Activated CD4-positive, alpha-beta T cell treated with anti-CD3 and anti-CD28 coated beads, Interleukin-2, Interleukin-6, amounts not matched to agents 100 ng/mL and 50 ng/mL, durations not matched to agents 16 hours and 8 hours (primary cell): ENCODE data around the gene TMPRSS9.

Source experiments
- DNase-seq: peaks from one replicate; pipeline ENCODE4 v3.0.0-alpha.2; 2020

The TMPRSS9 gene

GRCh38 chr19:2359992-2360685 lies at the start of gene TMPRSS9:
TSS of gene TMPRSS9 (plus strand) at chr19:2360265. CDS start at chr19:2389786, 29,521 bp downstream.
- DNase-seq: no peak

- no peak for DNase-seq
These were observed 49.0 kb upstream of the TMPRSS9 start for GRCh38 chr19:2311093-2311492.

- DNase-seq: no peak
These were observed 47.1 kb upstream of the TMPRSS9 start for GRCh38 chr19:2312820-2313501.

GRCh38 chr19:2315121-2315817 lies 44.8 kb upstream of the TMPRSS9 start:
- no peak for DNase-seq

GRCh38 chr19:2315818-2316353 lies 44.2 kb upstream of the TMPRSS9 start:
- DNase-seq: no peak

- no peak for DNase-seq
These were observed 42.8 kb upstream of the TMPRSS9 start for GRCh38 chr19:2317300-2317699.

- no peak for DNase-seq
These were observed 42.3 kb upstream of the TMPRSS9 start for GRCh38 chr19:2317756-2318155.

GRCh38 chr19:2318923-2319322 lies 41.1 kb upstream of the TMPRSS9 start:
- DNase-seq: no peak

- no peak for DNase-seq
These were observed 40.5 kb upstream of the TMPRSS9 start for GRCh38 chr19:2319551-2319950.

- DNase-seq: no peak
These were observed 40.0 kb upstream of the TMPRSS9 start for GRCh38 chr19:2320049-2320448.

GRCh38 chr19:2320939-2321338 lies 39.1 kb upstream of the TMPRSS9 start:
- DNase-seq: no peak

- DNase-seq: no peak
These were observed 38.3 kb upstream of the TMPRSS9 start for GRCh38 chr19:2321565-2322283.

GRCh38 chr19:2323707-2324106 lies 36.4 kb upstream of the TMPRSS9 start:
- DNase-seq: no peak

- DNase-seq: no peak
These were observed 35.7 kb upstream of the TMPRSS9 start for GRCh38 chr19:2324220-2324948.

- no peak for DNase-seq
These were observed 34.6 kb upstream of the TMPRSS9 start for GRCh38 chr19:2325281-2326046.

- no peak for DNase-seq
These were observed 33.2 kb upstream of the TMPRSS9 start for GRCh38 chr19:2326699-2327360.

GRCh38 chr19:2327773-2328400 lies 32.2 kb upstream of the TMPRSS9 start:
- DNase-seq: peak; percentile 92

- DNase-seq: peak; percentile 96
These were observed 31.5 kb upstream of the TMPRSS9 start, which contains the start of the genes LSM7 and SPPL2B for GRCh38 chr19:2328401-2329148. TSS of gene LSM7 (minus strand) at chr19:2328586. CDS start at chr19:2328566, 20 bp downstream. TSS of gene SPPL2B (plus strand) at chr19:2328684. CDS start at chr19:2328710, 26 bp downstream.

GRCh38 chr19:2329149-2329478 lies 31.0 kb upstream of the TMPRSS9 start:
- no peak for DNase-seq

- no peak for DNase-seq
These were observed 30.6 kb upstream of the TMPRSS9 start for GRCh38 chr19:2329501-2329916.
